ENCODE results near the gene SERPINB1. TPM values are rescaled to one million over a fixed set of nuclear protein-coding genes. Genes with fewer than 3 reads are reported as not detected.
"Not testable (repeated sequence)": the region's sequence is repeated elsewhere in the genome, so short reads cannot be mapped to it uniquely, and the experiment has no call there.

Gene SERPINB1
- total RNA-seq, 1 donor from 2014 or later = 36.3 TPM

GRCh38 chr6:2818593-2818992 lies 23.1 kb downstream of the SERPINB1 start:
- DNase-seq (ENCODE audit: low read depth in 2 of 2) = peak; percentile 80 to 95

DNA sequence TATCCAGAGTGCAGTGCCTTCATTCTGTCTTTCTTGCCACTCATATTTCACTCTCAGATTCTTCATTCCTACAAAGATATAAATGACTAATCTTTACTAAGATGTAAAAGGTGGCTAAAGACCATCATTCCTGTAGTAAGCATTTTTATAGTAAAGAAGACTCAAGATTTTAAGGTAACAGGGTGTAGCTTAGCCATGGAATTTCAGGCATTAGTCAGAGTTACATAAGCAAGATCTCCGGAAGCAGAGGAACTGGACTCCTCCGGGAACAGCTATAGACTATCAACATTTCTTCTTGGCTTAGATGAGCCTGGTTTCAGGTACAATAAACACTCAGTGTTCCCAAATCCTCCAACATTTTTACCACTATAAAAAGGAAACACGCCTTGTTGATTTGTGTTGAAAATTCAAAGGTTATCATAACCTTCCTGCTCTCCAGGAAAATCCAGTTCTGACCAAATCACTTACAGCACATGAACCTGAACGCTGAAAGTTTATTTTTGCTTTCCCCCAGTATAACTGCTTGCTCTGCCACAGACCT lies 23.7 kb downstream of the SERPINB1 start:
- peak; percentile 75 to 90 for DNase-seq (ENCODE audit: low read depth in 2 of 2)

DNA sequence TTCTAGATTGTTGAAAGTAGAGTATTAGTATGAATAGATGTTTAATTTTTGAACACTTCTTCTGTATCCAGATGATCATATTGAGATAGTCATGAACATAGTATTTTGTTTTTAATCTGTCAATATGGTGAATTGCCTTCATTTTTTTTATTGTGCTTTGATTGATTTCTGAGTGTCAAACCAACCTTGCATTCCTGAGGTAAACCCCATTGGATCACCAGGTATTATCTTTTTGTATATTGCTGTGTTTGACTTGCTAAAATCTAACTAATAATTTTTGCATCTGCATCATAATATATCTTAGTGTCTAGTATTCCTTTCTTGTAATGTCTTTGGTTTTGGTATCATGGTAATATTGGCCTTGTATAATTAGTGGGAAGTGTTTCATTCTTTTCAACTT lies 25.5 kb downstream of the SERPINB1 start:
- DNase-seq (ENCODE audit: low read depth in 2 of 2) = no peak

GRCh38 chr6:2812695-2813094 lies 29.0 kb downstream of the SERPINB1 start:
- no peak for DNase-seq (ENCODE audit: low read depth in 2 of 2)

- no peak for DNase-seq (ENCODE audit: low read depth in 2 of 2)
Measured at GRCh38 chr6:2810092-2810671, 31.5 kb downstream of the SERPINB1 start.

- DNase-seq (ENCODE audit: low read depth in 2 of 2) = peak in 1 of 2 donors; percentile 37
Measured at GRCh38 chr6:2809015-2809414, 32.6 kb downstream of the SERPINB1 start.

DNA sequence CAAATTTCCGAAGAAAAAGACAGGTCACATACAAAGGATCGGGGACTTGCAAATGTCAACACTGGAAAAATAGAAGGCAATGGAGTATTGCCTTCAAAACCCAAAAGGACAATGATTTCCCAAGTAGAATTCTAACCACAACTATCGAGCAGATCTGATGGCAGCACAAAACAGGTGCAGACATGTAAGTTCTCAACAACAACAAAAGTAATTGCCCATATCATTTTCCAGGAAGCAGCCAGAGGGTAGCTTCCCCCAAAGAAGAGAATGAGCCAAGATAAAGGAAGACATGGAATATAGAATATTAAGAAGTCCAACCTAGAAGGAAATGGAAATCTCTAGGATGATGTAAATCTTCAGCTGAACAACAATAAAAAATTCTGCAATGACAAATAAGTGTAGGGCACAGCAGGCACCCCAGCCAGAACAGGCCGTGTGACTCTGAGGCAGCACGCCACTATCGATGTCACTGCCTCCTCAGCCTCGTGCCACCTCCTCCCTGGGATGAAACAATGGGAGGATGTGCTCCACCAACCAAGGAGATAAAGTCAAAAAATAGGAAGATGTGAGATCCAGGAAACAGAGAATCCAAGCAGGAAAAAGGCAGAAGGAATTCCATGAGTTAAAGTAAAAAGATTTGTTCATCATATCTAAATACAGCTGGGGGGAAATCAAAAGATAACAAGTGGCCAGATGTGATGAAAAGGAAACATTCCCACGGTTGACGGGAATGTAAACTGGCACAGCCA lies 34.1 kb downstream of the SERPINB1 start:
- peak; percentile 83 to 90 for DNase-seq (ENCODE audit: low read depth in 2 of 2)

DNA sequence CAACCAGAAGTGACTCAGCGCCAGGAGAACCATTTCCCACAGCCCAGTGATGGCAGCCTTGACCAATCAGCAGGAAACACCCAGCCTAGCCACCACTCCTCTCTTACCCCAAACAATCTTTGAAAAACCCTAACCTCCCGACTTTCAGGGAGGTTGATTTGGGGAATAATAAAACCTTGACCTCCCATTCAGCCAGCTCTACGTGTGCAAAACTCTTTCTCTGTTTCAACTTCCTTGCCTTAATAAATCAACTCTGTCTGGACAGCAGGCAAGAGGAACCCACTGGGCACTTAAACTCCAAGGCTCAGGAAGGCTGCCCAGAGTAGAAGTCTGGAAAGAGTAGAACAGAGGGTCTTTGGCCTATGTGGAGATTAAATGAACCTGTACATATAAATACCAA lies 35.0 kb downstream of the SERPINB1 start:
- peak in 1 of 2 donors; percentile 47 for DNase-seq (ENCODE audit: low read depth in 2 of 2)

- DNase-seq (ENCODE audit: low read depth in 2 of 2) = no peak
Measured at GRCh38 chr6:2805031-2805430, 36.6 kb downstream of the SERPINB1 start.

GRCh38 chr6:2804516-2804915 lies 37.1 kb downstream of the SERPINB1 start:
- DNase-seq (ENCODE audit: low read depth in 2 of 2) = no peak

DNA sequence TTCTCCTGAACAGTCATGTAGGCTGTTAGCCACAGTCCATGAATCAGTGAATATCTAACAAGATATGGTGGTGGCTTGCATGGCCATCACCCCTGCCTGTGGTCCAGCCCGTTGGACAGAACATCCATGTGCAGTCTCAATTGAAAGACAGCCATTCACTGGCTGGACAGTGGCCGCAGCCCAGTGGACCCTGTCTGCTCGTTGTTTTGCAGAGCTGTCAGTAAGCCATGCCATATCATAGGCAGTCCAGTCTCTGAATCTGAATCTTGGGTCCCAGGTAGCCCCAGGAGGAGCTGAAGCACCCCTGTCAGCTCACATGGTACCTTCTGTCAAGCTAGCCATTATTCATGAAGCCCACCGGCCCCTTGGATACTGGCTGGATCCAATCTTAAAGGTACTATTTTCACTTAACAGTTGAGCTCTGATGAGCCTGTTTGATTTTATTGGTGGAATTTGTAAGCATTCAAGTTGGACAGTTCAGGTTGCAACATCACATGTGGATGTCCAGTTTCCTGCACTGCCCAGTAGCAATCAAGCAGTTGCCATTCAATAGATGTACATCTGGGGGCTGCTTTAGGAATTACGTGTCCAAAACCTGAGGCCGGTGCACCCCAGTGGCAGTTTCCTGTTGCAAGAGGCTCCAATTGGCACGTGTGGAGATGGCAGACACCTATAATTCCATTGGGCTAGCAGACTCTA lies 37.8 kb downstream of the SERPINB1 start:
- DNase-seq (ENCODE audit: low read depth in 2 of 2) = no peak

DNA sequence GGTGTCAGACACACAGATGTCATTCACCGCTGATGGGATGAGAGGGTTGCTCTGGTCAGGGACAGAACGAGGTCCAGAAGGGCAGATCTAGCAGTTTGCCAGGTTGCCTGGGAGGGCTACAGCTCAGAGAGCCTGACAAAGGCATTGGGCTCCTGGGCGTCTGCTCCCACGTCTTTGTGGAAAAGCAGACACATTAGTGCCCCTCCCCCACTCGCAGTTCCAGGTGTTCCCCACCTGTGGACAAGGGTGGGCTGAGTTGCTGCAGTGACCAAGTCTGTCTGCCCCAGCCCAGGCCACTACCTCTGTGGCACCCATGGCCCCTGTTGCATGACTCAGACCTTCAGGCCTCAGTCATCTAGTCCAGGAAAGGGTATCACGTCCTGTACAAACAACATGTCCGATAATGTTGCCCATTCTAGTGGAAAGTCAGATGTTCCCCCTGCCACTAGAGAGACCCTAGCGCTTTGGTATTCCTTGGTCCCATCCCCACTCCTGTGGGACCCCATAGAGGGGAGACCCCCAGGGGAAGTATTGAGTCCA lies 39.1 kb downstream of the SERPINB1 start:
- peak in 1 of 2 donors; percentile 70 for DNase-seq (ENCODE audit: low read depth in 2 of 2)

DNA sequence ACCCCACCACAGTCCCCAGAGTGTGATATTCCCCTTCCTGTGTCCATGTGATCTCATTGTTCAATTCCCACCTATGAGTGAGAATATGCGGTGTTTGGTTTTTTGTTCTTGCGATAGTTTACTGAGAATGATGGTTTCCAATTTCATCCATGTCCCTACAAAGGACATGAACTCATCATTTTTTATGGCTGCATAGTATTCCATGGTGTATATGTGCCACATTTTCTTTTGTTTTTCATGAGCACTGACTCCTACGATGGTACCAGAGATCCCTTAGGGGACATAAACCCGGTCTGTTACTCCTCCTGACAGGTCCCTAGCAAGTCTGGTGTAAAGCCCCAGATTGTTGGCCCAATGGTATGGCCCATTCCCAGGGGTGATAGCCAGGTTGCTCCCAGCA lies 40.0 kb downstream of the SERPINB1 start:
- DNase-seq (ENCODE audit: low read depth in 2 of 2) = not testable (repeated sequence)

GRCh38 chr6:2800552-2801316 lies 40.9 kb downstream of the SERPINB1 start:
- DNase-seq (ENCODE audit: low read depth in 2 of 2) = no peak

GRCh38 chr6:2799936-2800527 lies 41.6 kb downstream of the SERPINB1 start:
- DNase-seq (ENCODE audit: low read depth in 2 of 2) = peak; percentile 98

DNA sequence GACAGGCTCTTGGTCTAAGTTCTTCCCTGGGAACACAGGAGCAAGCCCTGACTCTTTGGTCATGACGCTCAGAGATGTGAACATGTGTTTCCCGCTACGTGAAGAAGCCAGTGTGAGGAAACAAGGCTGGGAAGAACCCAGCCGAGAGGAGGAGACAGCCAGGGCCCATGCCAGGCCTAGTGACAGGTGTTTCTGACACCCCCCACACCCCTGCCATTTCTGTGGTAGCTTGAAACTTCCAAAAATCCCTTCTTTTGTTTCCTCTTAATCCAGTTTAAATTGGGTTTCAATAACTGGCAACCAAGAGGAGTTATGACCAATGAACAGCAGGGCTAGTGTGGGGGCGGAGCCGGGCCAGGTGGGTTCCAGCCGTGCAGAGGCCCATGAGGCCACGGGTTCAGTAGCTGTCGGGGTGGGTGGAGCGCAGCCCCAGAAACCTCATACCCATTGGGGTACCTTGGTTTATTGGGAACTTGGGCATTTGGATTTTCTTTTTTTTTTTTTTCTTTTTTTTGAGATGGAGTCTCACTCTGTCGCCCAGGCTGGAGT lies 43.0 kb downstream of the SERPINB1 start:
- DNase-seq (ENCODE audit: low read depth in 2 of 2) = no peak

GRCh38 chr6:2797564-2798031 lies 44.1 kb downstream of the SERPINB1 start:
- no peak for DNase-seq (ENCODE audit: low read depth in 2 of 2)

DNA sequence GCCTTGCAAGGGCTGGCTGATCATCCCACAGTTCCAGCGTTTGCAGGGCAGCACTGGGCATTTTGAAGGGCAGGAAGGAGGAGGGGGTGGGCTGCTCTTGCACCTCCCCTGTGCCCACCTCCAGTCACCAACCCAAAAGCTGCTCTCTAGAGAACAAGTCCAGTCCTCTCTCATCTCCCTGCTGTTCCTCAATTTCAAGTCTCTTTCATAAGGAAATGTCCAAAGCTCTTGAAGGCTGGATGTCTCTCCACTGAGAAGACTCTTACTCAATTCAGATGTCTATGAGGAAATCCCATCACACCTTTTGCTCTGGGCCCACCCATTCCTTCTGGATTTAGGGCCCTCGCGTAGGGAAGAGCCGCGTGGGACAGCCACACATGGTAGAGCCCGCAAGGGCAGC lies 44.8 kb downstream of the SERPINB1 start:
- DNase-seq (ENCODE audit: low read depth in 2 of 2) = no peak

GRCh38 chr6:2795956-2796355 lies 45.7 kb downstream of the SERPINB1 start:
- DNase-seq (ENCODE audit: low read depth in 2 of 2) = no peak

- DNase-seq (ENCODE audit: low read depth in 2 of 2) = no peak
Measured at GRCh38 chr6:2795162-2795561, 46.5 kb downstream of the SERPINB1 start.
